HepG2 (cell line): ENCODE data around the gene NPAS2. TPM values are rescaled to one million over a fixed set of nuclear protein-coding genes. Genes with fewer than 3 reads are reported as not detected.

Experiments
- ATRX ChIP-seq: sonication (generic); formaldehyde crosslinking; IDR thresholded peaks from 2 replicates; pipeline ENCODE4 v1.4.0; 2020; ENCODE audit warnings: missing genetic modification reagents, borderline replicate concordance
- ETS1 ChIP-seq: sonication (generic); formaldehyde crosslinking; IDR thresholded peaks from 2 replicates; pipeline ENCODE4 v1.4.0; 2020; ENCODE audit warnings: missing genetic modification reagents
- GLI4 ChIP-seq: sonication (generic); formaldehyde crosslinking; IDR thresholded peaks from 2 replicates; pipeline ENCODE4 v1.5.1; 2020; ENCODE audit warnings: missing genetic modification reagents, mild to moderate bottlenecking, moderate library complexity, borderline replicate concordance
- HMGA1 ChIP-seq: sonication (generic); formaldehyde crosslinking; conservative IDR thresholded peaks from 2 replicates; pipeline ENCODE4 v1.4.0; 2020; ENCODE audit warnings: missing genetic modification reagents
- HNF1A ChIP-seq, 2 experiments: sonication (generic) in 1 of 2; formaldehyde crosslinking in 1 of 2; IDR thresholded peaks; 2 replicates each; pipeline versions ENCODE4 v1.4.0 to v1.6.1; 2016 to 2020; ENCODE audit warnings: borderline replicate concordance in 1 of 2, low read depth in 1 of 2, mild to moderate bottlenecking in 1 of 2, missing genetic modification reagents in 1 of 2
- JARID2 ChIP-seq: sonication (generic); formaldehyde crosslinking; IDR thresholded peaks from 2 replicates; pipeline ENCODE4 v1.8.1; 2023; ENCODE audit warnings: missing genetic modification reagents, inconsistent platforms; ENCODE audit not compliant: insufficient replicate concordance
- KDM2A ChIP-seq: sonication (generic); formaldehyde crosslinking; IDR thresholded peaks from 2 replicates; pipeline ENCODE4 v1.4.0; 2020; ENCODE audit warnings: low read depth, missing genetic modification reagents, borderline replicate concordance
- MEF2D ChIP-seq: sonication (generic); formaldehyde crosslinking; IDR thresholded peaks from 2 replicates; pipeline ENCODE4 v1.5.1; 2020; ENCODE audit warnings: mild to moderate bottlenecking, missing genetic modification reagents
- MIER3 ChIP-seq: IDR thresholded peaks from 2 replicates; pipeline ENCODE4 v1.6.1; 2016; ENCODE audit warnings: missing compliant biosample characterization, borderline replicate concordance
- RXRA ChIP-seq: sonication (generic); formaldehyde crosslinking; IDR thresholded peaks from 2 replicates; pipeline ENCODE4 v1.5.1; 2020; ENCODE audit warnings: missing genetic modification reagents
- SNAPC5 ChIP-seq: sonication (generic); formaldehyde crosslinking; IDR thresholded peaks from 2 replicates; pipeline ENCODE4 v1.8.1; 2023; ENCODE audit warnings: mild to moderate bottlenecking, missing genetic modification reagents, borderline replicate concordance
- SYNCRIP ChIP-seq: fragments of 200-400 bp; formaldehyde crosslinking; IDR thresholded peaks from 2 replicates; pipeline ENCODE4 v1.6.1; 2018; ENCODE audit warnings: mild to moderate bottlenecking, low read depth, low read length; ENCODE audit not compliant: insufficient read depth
- U2AF1 ChIP-seq: fragments of 200-400 bp; formaldehyde crosslinking; optimal IDR thresholded peaks from 2 replicates; pipeline ENCODE3; 2017; ENCODE audit warnings: mild to moderate bottlenecking, low read depth, low read length
- YEATS2 ChIP-seq: sonication (generic); formaldehyde crosslinking; IDR thresholded peaks from 2 replicates; pipeline ENCODE4 v1.4.0; 2020; ENCODE audit warnings: missing genetic modification reagents, borderline replicate concordance
- YY1 ChIP-seq: IDR thresholded peaks from 2 replicates; pipeline ENCODE4 v1.6.1; 2011; ENCODE audit warnings: low read length, low read depth, moderate library complexity, mild to moderate bottlenecking; ENCODE audit not compliant: insufficient read depth, insufficient replicate concordance
- ZEB1 ChIP-seq: IDR thresholded peaks from 2 replicates; pipeline ENCODE4 v1.6.1; 2012; ENCODE audit warnings: mild to moderate bottlenecking, low read depth, inconsistent platforms; ENCODE audit not compliant: insufficient replicate concordance
- ZMYM4 ChIP-seq: sonication (generic); formaldehyde crosslinking; IDR thresholded peaks from 2 replicates; pipeline ENCODE4 v1.8.1; 2023; ENCODE audit warnings: mild to moderate bottlenecking, missing genetic modification reagents
- ZNF12 ChIP-seq: sonication (generic); formaldehyde crosslinking; IDR thresholded peaks from 2 replicates; pipeline ENCODE4 v1.5.0; 2020; ENCODE audit warnings: missing genetic modification reagents
- ZNF136 ChIP-seq: sonication (generic); formaldehyde crosslinking; IDR thresholded peaks from 2 replicates; pipeline ENCODE4 v1.8.1; 2022; ENCODE audit warnings: low read depth, mild to moderate bottlenecking, moderate library complexity, missing genetic modification reagents
- ZNF17 ChIP-seq: sonication (generic); formaldehyde crosslinking; IDR thresholded peaks from 2 replicates; pipeline ENCODE4 v1.5.0; 2020; ENCODE audit warnings: mild to moderate bottlenecking, missing genetic modification reagents
- ZNF235 ChIP-seq: sonication (generic); formaldehyde crosslinking; IDR thresholded peaks from 2 replicates; pipeline ENCODE4 v1.8.1; 2023; ENCODE audit warnings: mild to moderate bottlenecking, missing genetic modification reagents, borderline replicate concordance
- ZNF335 ChIP-seq: sonication (generic); formaldehyde crosslinking; IDR thresholded peaks from 2 replicates; pipeline ENCODE4 v1.4.0; 2020; ENCODE audit warnings: missing genetic modification reagents
- ZNF496 ChIP-seq: sonication (generic); formaldehyde crosslinking; IDR thresholded peaks from 2 replicates; pipeline ENCODE4 v1.8.1; 2023; ENCODE audit warnings: mild to moderate bottlenecking, moderate library complexity, missing genetic modification reagents; ENCODE audit not compliant: insufficient replicate concordance
- ZNF546 ChIP-seq: sonication (generic); formaldehyde crosslinking; conservative IDR thresholded peaks from 2 replicates; pipeline ENCODE4 v1.8.1; 2023; ENCODE audit warnings: mild to moderate bottlenecking, missing genetic modification reagents
- ZNF547 ChIP-seq: sonication (generic); formaldehyde crosslinking; IDR thresholded peaks from 2 replicates; pipeline ENCODE4 v1.5.1; 2020; ENCODE audit warnings: mild to moderate bottlenecking, missing genetic modification reagents
- ZNF597 ChIP-seq: sonication (generic); formaldehyde crosslinking; IDR thresholded peaks from 2 replicates; pipeline ENCODE4 v1.5.0; 2020; ENCODE audit warnings: missing genetic modification reagents
- polyA plus RNA-seq, 8 experiments: library from polyadenylated mRNA; depleted of rRNA in 3 of 8; stranded (reverse) in 7 of 8; unstranded in 1 of 8; fragments of >200 nt; fragmentation: Illumina TruSeq in 4 of 8; extraction: Trizol in 4 of 8; gene quantifications; 2 replicates each; pipeline versions ENCODE4 v1.2.1 to v1.2.3, GENCODE V29; 2011 to 2016; ENCODE audit warnings: low read depth in 4 of 8, missing spikeins in 1 of 8, mixed read lengths in 1 of 8; ENCODE audit not compliant: insufficient read depth in 1 of 8
- total RNA-seq, 5 experiments: library from RNA; depleted of rRNA; stranded (reverse); fragments of >200 nt; fragmentation: Illumina TruSeq; extraction: Trizol; gene quantifications; 2 replicates each; pipeline ENCODE4 v1.2.3, GENCODE V29; 2016; ENCODE audit warnings: low read depth in 1 of 5

The NPAS2 gene
- total and polyA plus RNA-seq, 2 of the 13 experiments (the other 11 are each of a cell fraction or from before 2014, with no cell fraction given) = 14.8 to 37.5 TPM

GRCh38 chr2:100779908-100780202 lies 40.1 kb upstream of the NPAS2 start (continued):
- TF ChIP-seq SNAPC5 = no peak
- TF ChIP-seq ZNF597 (CRISPR knock-in tag) = no peak
- no peak for TF ChIP-seq SYNCRIP
- no peak for TF ChIP-seq U2AF1
- TF ChIP-seq ZNF136 (CRISPR knock-in tag) = no peak
- no peak for TF ChIP-seq YEATS2
- no peak for TF ChIP-seq RXRA (CRISPR knock-in tag)
- TF ChIP-seq ZNF335 = no peak
- TF ChIP-seq ZNF496 (CRISPR knock-in tag) = no peak
- no peak for TF ChIP-seq HMGA1
- TF ChIP-seq ETS1 (CRISPR knock-in tag) = no peak
- peak; percentile 31; the same call in 1 of the 2 replicates for TF ChIP-seq ZNF12 (CRISPR knock-in tag)
- TF ChIP-seq YY1 = no peak
- TF ChIP-seq ZEB1 = no peak
- TF ChIP-seq GLI4 (CRISPR knock-in tag) = no peak
- no peak for TF ChIP-seq ZNF546 (CRISPR knock-in tag)
- TF ChIP-seq ZNF547 = no peak
- no peak for TF ChIP-seq JARID2 (CRISPR knock-in tag)
- TF ChIP-seq ZMYM4 (CRISPR knock-in tag) = peak; percentile 77; the same call in 1 of the 2 replicates
- no peak for TF ChIP-seq MIER3 (CRISPR knock-in tag)
- TF ChIP-seq KDM2A (CRISPR knock-in tag) = no peak
- TF ChIP-seq ZNF235 (CRISPR knock-in tag) = no peak
- TF ChIP-seq ZNF17 (CRISPR knock-in tag) = no peak
- TF ChIP-seq ATRX (CRISPR knock-in tag) = no peak
- no peak for TF ChIP-seq HNF1A (IDR thresholded peaks at IDR 0.05; ENCODE audit: low read depth)
- TF ChIP-seq HNF1A (CRISPR knock-in tag; IDR thresholded peaks at IDR 0.05; ENCODE audit: borderline replicate concordance) = no peak
- TF ChIP-seq MEF2D (CRISPR knock-in tag) = no peak
